H4 (cell line): Measurements from ENCODE around the gene PGP. TPM values are rescaled to one million over a fixed set of nuclear protein-coding genes. Genes with fewer than 3 reads are reported as not detected.
"Not testable (repeated sequence)": the region's sequence is repeated elsewhere in the genome, so short reads cannot be mapped to it uniquely, and the experiment has no call there.

Source experiments
- DNase-seq: peaks from one replicate; pipeline ENCODE4 v3.0.0-alpha.2; 2015; ENCODE audit warnings: low spot score
- total RNA-seq: library from RNA; depleted of rRNA; stranded (reverse); fragments of >200 nt; shearing (Covaris generic); gene quantifications from 2 replicates; pipeline ENCODE4 v1.2.3, GENCODE V29; 2014

Gene PGP
- total RNA-seq, 1 experiment from 2014 or later: 20.0 TPM

GRCh38 chr16:2223221-2223941 lies 8.7 kb upstream of the PGP start, which contains the start of gene E4F1:
Gene E4F1 (plus strand): TSS chr16:2223591. CDS start chr16:2223614, 23 bp downstream.
- peak; percentile 99 for DNase-seq

DNA sequence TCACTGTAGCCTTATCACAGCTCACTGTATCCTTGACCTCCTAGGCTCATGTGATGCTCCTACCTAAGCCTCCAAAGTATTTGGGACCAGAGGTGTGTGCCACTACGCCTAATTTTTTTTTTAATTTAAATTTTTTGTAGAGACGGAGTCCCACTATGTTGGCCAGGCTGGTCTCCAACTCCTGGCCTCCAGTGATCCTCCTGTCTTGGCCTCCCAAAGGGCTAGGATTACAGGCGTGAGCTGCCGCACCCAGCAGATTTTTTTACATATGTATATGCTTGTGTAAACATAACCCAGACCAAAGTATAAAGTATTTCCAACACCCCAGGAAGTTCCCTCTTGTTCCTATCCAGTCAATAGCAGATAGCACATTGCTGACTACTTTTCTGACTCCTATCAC lies 1.7 kb upstream of the PGP start:
- no peak for DNase-seq

DNA sequence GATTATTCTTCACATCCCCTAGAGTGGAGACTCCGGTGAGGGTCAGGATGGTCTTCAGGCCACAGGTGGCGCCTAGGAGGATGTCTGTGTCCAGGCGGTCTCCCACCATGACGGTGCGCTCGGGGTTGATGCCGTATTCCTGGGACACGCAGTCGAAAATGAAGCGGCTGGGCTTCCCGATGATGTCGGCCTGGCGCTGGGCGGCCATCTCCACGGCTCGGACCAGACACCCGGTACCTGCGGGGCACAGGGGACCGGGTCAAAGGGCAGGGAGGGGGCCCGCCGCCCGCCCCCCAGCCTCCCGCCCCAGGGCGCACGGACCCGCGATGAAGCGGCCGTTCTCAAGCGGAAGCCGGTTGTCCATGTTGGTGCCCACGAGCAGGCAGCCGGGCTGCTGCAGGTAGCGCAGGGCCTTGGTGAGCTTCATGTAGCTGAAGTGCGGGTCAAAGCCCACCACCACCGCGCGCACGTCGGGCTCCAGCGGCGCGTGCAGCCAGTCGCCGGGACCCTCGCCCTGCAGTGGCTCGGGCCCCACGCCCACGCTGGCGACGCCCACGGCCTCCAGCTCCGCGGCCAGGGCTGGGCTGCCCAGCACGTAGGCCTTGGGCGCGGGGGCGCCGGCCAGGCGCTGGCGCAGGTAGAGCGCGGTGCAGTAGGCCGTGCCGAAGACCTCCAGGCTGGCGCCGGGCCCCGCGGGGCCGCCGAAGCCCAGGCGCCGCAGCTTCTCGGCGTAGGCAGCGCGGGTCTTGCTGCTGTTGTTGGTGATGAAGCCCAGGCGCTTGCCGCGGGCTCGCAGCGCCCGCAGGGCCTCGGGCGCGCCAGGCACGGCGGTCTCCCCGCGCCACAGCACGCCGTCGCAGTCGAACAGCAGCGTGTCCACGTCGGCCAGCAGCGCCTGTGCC lies 572 bp downstream of the PGP start:
- DNase-seq: no peak

DNA sequence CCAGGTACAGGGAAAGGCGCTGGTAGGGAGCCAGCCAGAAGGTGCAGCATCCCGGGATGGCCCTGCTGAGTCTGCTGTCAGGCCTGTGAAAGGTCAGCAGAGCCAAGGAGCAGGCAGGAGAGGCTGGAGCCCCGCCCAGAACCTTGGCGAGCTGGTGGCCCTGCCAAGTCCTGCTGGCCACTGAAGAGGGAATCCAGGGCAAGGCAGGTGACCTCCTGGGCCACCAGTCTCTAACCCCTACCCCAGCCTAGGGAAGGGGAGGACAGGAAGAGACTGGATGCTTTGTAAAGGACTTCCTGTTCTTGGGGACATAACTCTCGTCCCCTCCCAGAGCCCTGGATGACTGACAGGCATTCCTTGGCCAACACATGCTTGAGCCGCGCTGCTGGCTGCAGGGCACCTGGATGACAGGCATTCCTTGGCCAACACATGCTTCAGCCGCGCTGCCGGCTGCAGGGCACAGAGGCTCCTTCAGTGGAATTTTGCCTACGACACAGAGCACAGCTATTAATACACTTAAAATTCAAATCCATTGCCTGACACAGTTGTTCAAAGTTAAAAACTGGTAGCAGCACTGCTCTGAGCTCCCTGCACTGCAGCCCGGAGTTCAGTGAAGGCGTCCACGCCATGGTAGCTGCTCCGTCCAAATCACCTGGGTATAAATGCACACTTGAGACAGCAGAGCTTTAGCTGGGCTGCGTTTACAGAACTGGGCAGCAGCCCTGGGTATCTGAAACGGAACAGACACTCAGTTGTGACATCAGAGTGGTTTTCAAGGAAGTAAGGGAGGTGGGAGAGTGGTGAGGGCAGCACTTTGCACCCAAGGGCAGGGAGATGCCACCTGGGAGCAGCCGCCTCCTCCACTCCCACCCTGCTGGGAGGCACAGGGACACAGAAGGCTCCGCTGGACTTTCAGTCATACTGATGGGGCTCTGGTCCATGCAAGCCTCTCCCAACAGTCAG lies 2.0 kb downstream of the PGP start:
- no peak for DNase-seq

DNA sequence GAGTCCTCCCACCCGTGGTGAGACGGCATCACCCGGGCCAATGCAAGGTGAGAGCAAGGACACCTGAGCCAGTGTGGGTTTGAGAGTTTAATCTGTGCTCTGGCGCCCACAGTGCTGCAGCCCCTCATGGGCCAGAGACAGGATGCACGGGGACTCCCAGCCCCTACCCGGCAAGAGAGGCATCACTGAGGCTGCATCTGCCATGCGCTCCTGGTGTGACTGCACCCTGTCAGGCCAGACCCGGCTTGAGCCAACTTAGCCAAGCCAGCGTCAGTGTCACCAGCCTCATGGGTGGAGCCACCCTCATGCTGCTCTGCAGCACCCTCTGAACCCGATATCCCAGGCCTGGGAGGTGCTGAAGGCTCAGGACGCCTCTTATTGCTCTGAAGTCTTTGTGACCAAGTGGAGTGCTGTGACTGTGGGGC lies 2.7 kb downstream of the PGP start:
- no peak for DNase-seq

DNA sequence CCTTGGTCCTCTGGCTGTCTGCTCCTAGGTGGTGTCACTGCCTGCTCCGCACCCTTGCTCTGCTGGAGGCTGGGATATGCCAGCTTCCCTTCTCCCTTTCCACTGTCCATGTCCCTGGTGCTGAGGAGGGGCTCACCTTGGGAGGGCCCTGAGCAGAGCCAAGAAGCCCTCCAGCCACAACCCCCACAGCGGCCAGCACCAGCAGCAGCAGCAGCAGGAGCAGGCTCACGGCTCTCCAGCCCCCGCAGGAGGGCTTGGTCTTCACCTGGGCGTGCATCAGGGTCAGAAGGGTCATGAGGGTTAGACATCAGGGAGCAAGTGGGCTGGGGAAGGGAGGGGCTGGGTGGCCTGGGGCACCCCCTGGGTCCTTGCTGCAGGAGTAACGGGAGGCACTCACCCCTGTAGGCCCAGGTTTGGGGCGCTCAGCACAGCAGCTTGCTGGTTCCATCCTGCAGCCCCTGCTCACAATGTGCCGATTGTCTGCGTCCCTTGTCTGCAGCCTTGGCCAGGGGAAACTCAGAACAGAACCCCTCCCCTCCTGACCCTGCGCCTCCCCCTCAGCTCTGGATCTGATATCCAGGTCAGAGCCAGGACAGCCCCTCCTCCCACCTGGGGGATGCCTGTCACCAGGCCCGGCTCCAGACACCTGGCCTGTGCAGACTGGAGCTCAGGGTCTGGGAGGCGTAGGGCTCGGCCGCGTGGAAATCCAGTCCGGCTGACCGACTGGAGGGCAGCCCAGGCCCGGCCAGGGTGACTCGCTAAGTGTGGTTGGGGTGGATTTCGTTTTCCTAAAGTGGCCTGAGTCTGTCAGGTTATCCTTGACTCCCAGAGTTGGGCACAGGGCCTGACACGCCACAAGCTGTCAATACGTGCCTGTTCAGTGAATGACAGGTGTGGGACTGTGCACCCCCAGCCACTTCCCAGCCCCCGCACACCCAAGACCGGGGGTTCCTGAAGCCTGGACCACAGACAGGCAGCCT lies 4.0 kb downstream of the PGP start, which contains the start of gene BRICD5:
BRICD5 (minus strand) TSS at position 478 of the 980 bp plus-strand sequence; CDS start at position 448, 30 bp downstream.
- no peak for DNase-seq

- DNase-seq: no peak
Measured at GRCh38 chr16:2210009-2210332, 4.7 kb downstream of the PGP start.

DNA sequence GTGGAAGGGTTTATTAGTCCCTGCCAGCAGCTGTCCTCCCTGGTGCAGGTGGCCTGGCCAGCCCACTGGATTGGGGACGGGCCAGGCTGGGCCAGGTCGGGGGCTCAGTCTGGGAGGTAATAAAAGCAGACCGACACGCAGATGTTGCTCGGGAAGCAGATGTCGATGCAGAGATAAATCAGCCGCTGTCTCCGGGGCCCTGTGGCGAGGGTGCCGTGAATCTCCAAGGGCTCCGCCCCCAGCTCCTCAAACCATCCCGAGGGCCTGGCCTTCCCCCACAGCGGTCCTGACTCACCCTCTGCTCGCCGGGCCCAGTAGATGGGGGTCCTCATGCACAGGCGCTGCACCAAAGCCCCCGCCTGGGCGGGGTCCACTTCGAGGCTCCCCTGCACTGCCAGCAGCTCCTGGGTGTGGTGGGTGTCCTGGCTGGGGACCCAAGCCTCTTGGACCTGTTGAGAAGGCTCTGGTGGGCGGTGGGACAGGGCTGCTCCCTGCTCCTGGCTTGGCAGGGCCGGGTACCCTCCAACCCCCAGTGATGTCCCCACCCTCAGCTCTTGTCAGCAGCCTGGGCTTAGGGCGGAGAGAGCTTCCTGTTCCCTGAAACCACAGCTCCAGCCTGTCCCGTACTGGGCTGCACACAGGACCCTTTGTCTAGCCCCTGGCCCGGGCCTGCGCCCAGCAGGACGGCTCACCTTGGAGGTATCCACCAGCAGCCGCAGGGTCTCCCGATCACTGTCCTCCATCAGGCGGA lies 5.2 kb downstream of the PGP start:
- DNase-seq: no peak

DNA sequence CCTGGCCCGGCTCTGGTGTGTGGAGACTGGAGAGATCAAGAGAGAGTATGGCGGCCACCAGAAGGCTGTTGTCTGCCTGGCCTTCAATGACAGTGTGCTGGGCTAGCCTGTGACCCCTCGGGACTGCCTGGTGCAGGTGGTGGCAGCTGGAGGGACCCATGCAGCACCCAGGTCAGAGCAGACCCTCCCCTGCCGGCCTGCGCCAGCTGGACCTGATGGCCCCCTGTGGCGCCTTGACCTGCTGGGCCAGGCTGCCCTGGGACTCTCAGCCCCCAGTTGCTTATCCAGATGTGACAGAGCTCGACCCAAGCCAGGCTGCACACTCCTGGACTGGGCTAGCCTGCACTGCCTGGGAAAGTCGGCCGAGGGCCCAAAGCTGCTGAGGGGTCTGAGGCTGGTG lies 5.9 kb downstream of the PGP start:
- no peak for DNase-seq

DNA sequence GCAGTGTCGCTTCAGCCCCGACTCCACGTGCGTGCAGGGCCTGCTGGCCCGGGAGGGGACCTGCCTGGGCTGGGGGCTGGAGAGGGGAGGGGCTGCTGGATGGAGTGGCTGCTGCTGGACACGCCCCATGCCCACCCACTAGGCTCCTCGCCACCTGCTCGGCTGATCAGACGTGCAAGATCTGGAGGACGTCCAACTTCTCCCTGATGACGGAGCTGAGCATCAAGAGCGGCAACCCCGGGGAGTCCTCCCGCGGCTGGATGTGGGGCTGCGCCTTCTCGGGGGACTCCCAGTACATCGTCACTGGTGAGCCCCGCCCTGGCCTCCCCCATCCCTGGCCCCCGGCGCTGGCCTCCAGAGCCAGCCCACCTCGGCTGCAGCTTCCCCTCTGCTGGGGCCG lies 6.3 kb downstream of the PGP start:
- DNase-seq: no peak

GRCh38 chr16:2207872-2208271 lies 6.8 kb downstream of the PGP start:
- no peak for DNase-seq

- no peak for DNase-seq
Measured at GRCh38 chr16:2206780-2207433, 7.7 kb downstream of the PGP start.

GRCh38 chr16:2206420-2206779 lies 8.2 kb downstream of the PGP start:
- DNase-seq: no peak

- no peak for DNase-seq
Measured at GRCh38 chr16:2205967-2206313, 8.7 kb downstream of the PGP start.

DNA sequence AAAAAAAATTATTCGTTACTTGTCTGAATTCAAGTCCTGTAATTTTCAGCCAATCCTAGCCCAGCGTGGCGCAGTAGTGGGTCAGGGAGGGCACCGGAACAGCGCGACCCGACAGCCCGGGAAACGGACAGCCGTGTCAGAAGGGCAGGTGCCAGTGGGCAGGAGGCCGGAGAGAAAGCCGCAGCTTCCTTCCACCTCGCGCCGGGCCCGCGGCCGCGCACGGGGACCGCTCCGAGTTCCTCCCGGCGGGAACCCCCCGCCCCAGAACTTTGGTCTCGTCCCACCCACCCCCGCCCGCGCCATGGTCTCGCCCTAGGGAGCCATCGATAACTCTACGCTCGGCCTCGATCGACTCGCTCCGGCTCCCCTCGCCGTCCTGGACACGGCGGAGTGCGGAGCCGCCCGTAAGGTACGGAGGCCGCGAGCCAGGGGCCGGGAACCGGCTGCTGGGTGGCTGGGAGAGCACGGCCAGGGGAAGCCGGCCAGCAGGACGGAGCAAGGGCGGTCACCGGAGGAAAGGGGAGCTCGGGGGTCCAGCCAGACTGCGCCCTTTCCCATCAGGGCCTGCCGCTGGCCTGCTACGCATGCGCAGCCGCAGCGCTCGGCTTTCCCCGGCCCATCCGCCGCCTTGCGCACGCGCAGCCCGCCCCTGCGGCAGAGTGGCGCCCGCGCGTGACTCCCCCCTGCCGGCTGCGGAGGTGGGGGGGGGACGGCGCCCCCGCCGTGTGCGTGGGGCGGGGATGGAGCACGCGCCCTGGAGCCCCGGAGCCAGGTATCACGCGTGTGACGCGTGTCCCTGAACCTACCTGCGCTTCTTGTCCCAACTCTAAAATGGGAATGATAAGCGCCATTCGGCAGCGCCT lies 9.3 kb downstream of the PGP start, which contains the start of gene MLST8:
MLST8 (plus strand) TSS at position 351 of the 863 bp plus-strand sequence. CDS start 632 bp downstream, outside the sequence.
- DNase-seq: peak; percentile 78

DNA sequence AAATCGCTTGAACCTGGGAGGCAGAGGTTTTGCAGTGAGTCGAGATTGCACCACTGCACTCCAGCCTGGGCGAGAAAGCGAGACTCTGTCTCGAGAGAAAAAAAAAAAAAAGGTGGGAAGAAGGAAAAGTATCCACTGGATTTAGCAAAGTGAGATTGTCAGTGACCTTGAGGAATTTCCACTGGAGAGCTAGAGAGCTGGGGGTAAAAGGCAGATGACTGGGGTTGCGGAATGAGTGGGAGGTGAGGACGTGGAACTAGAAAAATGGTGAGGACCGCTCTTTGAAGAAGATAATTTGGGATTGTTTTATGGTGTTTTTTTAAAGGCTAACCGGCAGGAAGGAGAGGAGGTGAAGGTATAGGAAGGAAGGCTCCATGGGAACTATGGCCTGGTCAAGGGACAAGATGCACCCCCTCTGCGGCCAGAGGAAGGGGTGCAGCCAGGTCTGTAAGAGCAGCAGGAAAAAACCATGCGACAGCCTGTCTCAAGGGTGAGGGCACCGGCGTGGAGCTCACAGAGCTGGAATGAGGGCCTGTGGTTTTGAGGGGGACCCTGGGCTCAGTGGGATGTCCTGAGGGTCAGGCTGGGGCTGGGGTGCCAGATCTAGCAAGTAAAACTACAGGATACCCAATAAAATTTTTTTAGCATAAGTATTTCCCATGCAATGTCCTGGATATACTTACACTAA lies 10.1 kb downstream of the PGP start:
- no peak for DNase-seq

GRCh38 chr16:2203119-2203688 lies 11.4 kb downstream of the PGP start:
- DNase-seq: not testable (repeated sequence)
